Smooth muscle cell (in vitro differentiated cells): ENCODE measurements around the gene MXRA8. TPM values are rescaled to one million over a fixed set of nuclear protein-coding genes. Genes with fewer than 3 reads are reported as not detected.
"Not testable (repeated sequence)": the region's sequence is repeated elsewhere in the genome, so short reads cannot be mapped to it uniquely, and the experiment has no call there.

Source experiments
- DNase-seq: peaks from one replicate; lab custom pipeline; 2025; ENCODE audit not compliant: unreplicated experiment; lab: John Stamatoyannopoulos, UW
- H2AFZ ChIP-seq: fragments of 200-600 bp; sonication (generic); 2 replicates; pipeline ENCODE4 v1.6.0; 2016; ENCODE audit warnings: antibody characterized with exemption, low read depth, mild to moderate bottlenecking
- H3F3A ChIP-seq: fragments of 200-600 bp; sonication (generic); 2 replicates; pipeline ENCODE4 v1.6.0; 2017; ENCODE audit warnings: antibody characterized with exemption, low read depth
- H3K27ac ChIP-seq: fragments of 200-600 bp; sonication (generic); 2 replicates; pipeline ENCODE4 v1.5.1; 2016; ENCODE audit warnings: low read depth, mild to moderate bottlenecking
- H3K27me3 ChIP-seq: fragments of 200-600 bp; sonication (generic); 2 replicates; pipeline ENCODE4 v1.6.1; 2016; ENCODE audit warnings: low read depth, mild to moderate bottlenecking
- H3K36me3 ChIP-seq: fragments of 200-600 bp; sonication (generic); 2 replicates; pipeline ENCODE4 v1.5.1; 2016; ENCODE audit warnings: low read depth
- H3K4me1 ChIP-seq: fragments of 200-600 bp; sonication (generic); 2 replicates; pipeline ENCODE4 v1.5.1; 2016; ENCODE audit warnings: low read depth
- H3K4me2 ChIP-seq: fragments of 200-600 bp; sonication (generic); 2 replicates; pipeline ENCODE4 v1.6.0; 2016; ENCODE audit warnings: mild to moderate bottlenecking
- H3K4me3 ChIP-seq: fragments of 200-600 bp; sonication (generic); 2 replicates; pipeline ENCODE4 v1.5.1; 2016; ENCODE audit warnings: mild to moderate bottlenecking
- H3K79me2 ChIP-seq: fragments of 200-600 bp; sonication (generic); 2 replicates; pipeline ENCODE4 v1.6.0; 2016; ENCODE audit warnings: low read depth, mild to moderate bottlenecking
- H3K9ac ChIP-seq: fragments of 200-600 bp; sonication (generic); 2 replicates; pipeline ENCODE4 v1.6.0; 2016; ENCODE audit warnings: low read depth
- H3K9me3 ChIP-seq: fragments of 200-600 bp; sonication (generic); replicated peaks from 2 replicates; pipeline ENCODE4 v1.5.1; 2016; ENCODE audit warnings: low read depth
- H4K20me1 ChIP-seq: fragments of 200-600 bp; sonication (generic); 2 replicates; pipeline ENCODE4 v1.6.0; 2016; ENCODE audit warnings: low read depth
- CTCF ChIP-seq: fragments of 200-600 bp; sonication (generic); IDR thresholded peaks from 2 replicates; pipeline ENCODE4 v1.5.1; 2017; ENCODE audit warnings: borderline replicate concordance, mild to moderate bottlenecking, antibody characterized with exemption; ENCODE audit not compliant: insufficient read depth, poor library complexity, severe bottlenecking
- WGBS: methylation state at CpG from one replicate; pipeline ENCODE4 v1.1.7; 2016; ENCODE audit warnings: low lambda C conversion rate; 5-methylcytosine and 5-hydroxymethylcytosine counted together
- polyA plus RNA-seq: library from polyadenylated mRNA; unstranded; fragments of >200 nt; fragmentation: Nextera tagmentation; extraction: Ambion mirVana; gene quantifications from 2 replicates; pipeline ENCODE4 v1.2.1, GENCODE V29; 2016
- total RNA-seq: library from RNA; depleted of rRNA; stranded (reverse); fragments of >200 nt; gene quantifications from 2 replicates; pipeline ENCODE4 v1.2.3, GENCODE V29; 2014

The MXRA8 gene
- total and polyA plus RNA-seq, 2 experiments from 2014 or later = 266 to 597 TPM

- DNase-seq = no peak
- H3K4me3 ChIP-seq = no peak overlapping the region
- H3K9ac ChIP-seq = no peak overlapping the region
- no peaks in the 10 kb centered on the region for H3K36me3 ChIP-seq
- WGBS = 94% methylated on average over 15 of the region's 16 CpGs
- no peaks in the 10 kb centered on the region for H4K20me1 ChIP-seq
- H3K27me3 ChIP-seq = no peaks in the 10 kb centered on the region
- H3K4me1 ChIP-seq = peaks cover 9% of the 10 kb centered on the region
- H3F3A ChIP-seq = peaks cover under 1% of the 10 kb centered on the region
- no peak overlapping the region for H3K4me2 ChIP-seq
- no peaks in the 10 kb centered on the region for H3K9me3 ChIP-seq
- H3K79me2 ChIP-seq = peaks cover 29% of the 10 kb centered on the region
- no peak overlapping the region for H3K27ac ChIP-seq
- no peak overlapping the region for H2AFZ ChIP-seq
- no peak for TF ChIP-seq CTCF
Observed at GRCh38 chr1:1370771-1371300, 12.5 kb upstream of the MXRA8 start.

GRCh38 chr1:1370094-1370493 lies 11.7 kb upstream of the MXRA8 start:
- H2AFZ ChIP-seq, H3K4me1 ChIP-seq, H4K20me1 ChIP-seq, H3F3A ChIP-seq, H3K36me3 ChIP-seq, H3K4me3 ChIP-seq, H3K9me3 ChIP-seq, H3K27me3 ChIP-seq, H3K9ac ChIP-seq, DNase-seq, H3K27ac ChIP-seq, H3K4me2 ChIP-seq: not testable (repeated sequence)
- 95% methylated on average over 14 of the region's 14 CpGs for WGBS
- peaks cover 29% of the 10 kb centered on the region for H3K79me2 ChIP-seq

- H3K9ac ChIP-seq = no peak overlapping the region
- no peak overlapping the region for H3K27ac ChIP-seq
- no peaks in the 10 kb centered on the region for H3K36me3 ChIP-seq
- WGBS = 98% methylated on average over 5 of the region's 5 CpGs
- no peaks in the 10 kb centered on the region for H3F3A ChIP-seq
- no peak for TF ChIP-seq CTCF
- no peaks in the 10 kb centered on the region for H4K20me1 ChIP-seq
- H3K27me3 ChIP-seq = no peaks in the 10 kb centered on the region
- peaks cover 6% of the 10 kb centered on the region for H3K79me2 ChIP-seq
- H3K4me2 ChIP-seq = no peak overlapping the region
- H3K9me3 ChIP-seq = no peaks in the 10 kb centered on the region
- no peak overlapping the region for H2AFZ ChIP-seq
- H3K4me3 ChIP-seq = no peak overlapping the region
- DNase-seq = no peak
- peaks cover 1% of the 10 kb centered on the region for H3K4me1 ChIP-seq
Observed at GRCh38 chr1:1367315-1367714, 9.0 kb upstream of the MXRA8 start.

GRCh38 chr1:1366699-1367066 lies 8.3 kb upstream of the MXRA8 start:
- Histone ChIP-seq H3K4me2 (no peak overlapping the region), H3K36me3 (no peaks in the 10 kb centered on the region), H3K79me2 (peaks cover under 1% of the 10 kb centered on the region), H3K9me3 (no peaks in the 10 kb centered on the region), H4K20me1 (no peaks in the 10 kb centered on the region), H3F3A (peaks cover 1% of the 10 kb centered on the region), H2AFZ (no peak overlapping the region), H3K4me3 (no peak overlapping the region), H3K27ac (no peak overlapping the region), H3K4me1 (peaks cover 7% of the 10 kb centered on the region), H3K27me3 (no peaks in the 10 kb centered on the region), H3K9ac (no peak overlapping the region)
- no peak for DNase-seq
- no peak for TF ChIP-seq CTCF
- WGBS = 92% methylated on average over 3 of the region's 3 CpGs
